GM12891 (cell line): ENCODE measurements around the gene MELK.

Source experiments
- POLR2A ChIP-seq: IDR thresholded peaks from 2 replicates; pipeline ENCODE4 v1.6.1; 2011; ENCODE audit warnings: low read depth, low read length, control low read depth
- TAF1 ChIP-seq: IDR thresholded peaks from 2 replicates; pipeline ENCODE4 v1.6.1; 2011; ENCODE audit warnings: low read depth, low read length, control low read depth

DNA sequence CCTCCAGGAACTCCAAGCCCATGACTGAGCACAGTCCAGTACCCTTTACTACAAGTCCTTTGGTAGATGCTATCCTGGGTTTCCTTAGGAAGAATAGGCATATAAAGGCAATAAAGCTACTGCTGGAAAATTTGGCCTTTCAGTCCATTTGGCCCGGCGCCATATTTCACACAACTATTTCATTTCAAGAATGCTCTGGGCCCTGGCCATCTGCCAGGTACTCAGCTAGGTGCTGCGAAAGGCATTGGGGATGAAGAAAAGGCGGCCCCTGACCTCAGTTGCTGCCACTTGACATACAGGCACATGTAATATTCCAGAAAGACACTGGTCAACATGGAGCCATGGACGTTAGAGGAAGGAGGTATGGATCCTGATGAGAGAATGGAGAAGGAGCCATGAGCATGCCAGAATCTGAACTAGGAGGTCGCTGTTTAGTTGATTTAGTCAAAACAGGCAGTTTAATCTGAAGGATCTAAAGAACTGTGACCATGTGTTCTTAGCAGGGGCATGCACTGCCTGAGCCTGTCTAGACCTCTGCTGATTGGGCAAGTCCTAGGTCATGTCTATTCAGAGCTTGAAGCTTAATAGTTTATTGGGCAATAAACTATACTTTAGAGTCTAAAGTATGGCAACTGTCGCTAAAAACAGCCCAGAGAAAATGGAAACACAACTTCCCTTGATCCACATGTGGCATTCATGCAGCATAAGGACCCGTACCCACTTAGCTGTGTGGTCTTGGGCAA lies 149.3 kb downstream of the MELK start:
- TF ChIP-seq TAF1 (no peak), POLR2A (no peak)
